HUES6 (cell line): ENCODE results near the gene ACTR1A.
"Not testable (repeated sequence)": the region's sequence is repeated elsewhere in the genome, so short reads cannot be mapped to it uniquely, and the experiment has no call there.

Experiments used
- H3K27ac ChIP-seq: 2 replicates; pipeline ENCODE4 v1.7.0; 2013; ENCODE audit warnings: low read depth, mild to moderate bottlenecking, low read length, inconsistent platforms
- H3K27me3 ChIP-seq: 2 replicates; pipeline ENCODE4 v1.6.1; 2013; ENCODE audit warnings: low read length; ENCODE audit not compliant: control insufficient read depth, insufficient read depth
- H3K36me3 ChIP-seq: 2 replicates; pipeline ENCODE4 v1.6.1; 2013; ENCODE audit warnings: low read length; ENCODE audit not compliant: control insufficient read depth, insufficient read depth
- H3K4me1 ChIP-seq: 2 replicates; pipeline ENCODE4 v1.6.1; 2013; ENCODE audit warnings: low read length; ENCODE audit not compliant: control insufficient read depth, insufficient read depth
- H3K4me3 ChIP-seq: 2 replicates; pipeline ENCODE4 v1.5.1; 2013; ENCODE audit warnings: low read depth, low read length
- H3K9ac ChIP-seq: one replicate; pipeline ENCODE4 v1.6.1; 2013; ENCODE audit warnings: mild to moderate bottlenecking, low read length
- H3K9me3 ChIP-seq: 2 replicates; pipeline ENCODE4 v1.6.1; 2013; ENCODE audit warnings: low read depth, low read length; ENCODE audit not compliant: control insufficient read depth, insufficient read depth

ACTR1A gene

GRCh38 chr10:102462512-102463054 is 39.9 kb downstream of the ACTR1A start:
- Histone ChIP-seq H3K9me3 (no peaks in the 10 kb centered on the region), H3K36me3 (no peaks in the 10 kb centered on the region), H3K27ac (no peak overlapping the region), H3K9ac (no peak overlapping the region), H3K4me3 (peak overlapping the region; percentile 73), H3K4me1 (peaks cover 30% of the 10 kb centered on the region), H3K27me3 (peaks cover 6% of the 10 kb centered on the region; the same call in 1 of the 2 replicates)

GRCh38 chr10:102461187-102462054 is 41.1 kb downstream of the ACTR1A start:
- H3K4me1 ChIP-seq: peaks cover 33% of the 10 kb centered on the region
- peak overlapping the region; percentile 11; the same call in 1 of the 2 replicates for H3K27ac ChIP-seq
- H3K36me3 ChIP-seq: peaks cover 3% of the 10 kb centered on the region; the same call in 1 of the 2 replicates
- H3K9ac ChIP-seq: peak overlapping the region; percentile 54
- H3K9me3 ChIP-seq: no peaks in the 10 kb centered on the region
- peak overlapping the region; percentile 73 for H3K4me3 ChIP-seq
- H3K27me3 ChIP-seq: peaks cover 6% of the 10 kb centered on the region; the same call in 1 of the 2 replicates

- Histone ChIP-seq H3K4me1 (peaks cover 39% of the 10 kb centered on the region), H3K9ac (peak overlapping the region; percentile 23), H3K27me3 (peaks cover 6% of the 10 kb centered on the region; the same call in 1 of the 2 replicates), H3K4me3 (peak overlapping the region; percentile 73), H3K9me3 (no peaks in the 10 kb centered on the region), H3K36me3 (peaks cover 7% of the 10 kb centered on the region; the same call in 1 of the 2 replicates), H3K27ac (peak overlapping the region; percentile 11; the same call in 1 of the 2 replicates)
Observed at GRCh38 chr10:102460836-102461186, 41.7 kb downstream of the ACTR1A start.

GRCh38 chr10:102458656-102459055 is 43.9 kb downstream of the ACTR1A start:
- peaks cover 10% of the 10 kb centered on the region; the same call in 1 of the 2 replicates for H3K36me3 ChIP-seq
- H3K4me3 ChIP-seq: no peak overlapping the region
- H3K4me1 ChIP-seq: peaks cover 54% of the 10 kb centered on the region
- no peak overlapping the region for H3K9ac ChIP-seq
- peaks cover 6% of the 10 kb centered on the region; the same call in 1 of the 2 replicates for H3K27me3 ChIP-seq
- no peaks in the 10 kb centered on the region for H3K9me3 ChIP-seq
- H3K27ac ChIP-seq: no peak overlapping the region

- Histone ChIP-seq H3K4me1 (peaks cover 57% of the 10 kb centered on the region), H3K27ac (no peak overlapping the region), H3K36me3 (peaks cover 13% of the 10 kb centered on the region), H3K27me3 (peaks cover 6% of the 10 kb centered on the region; the same call in 1 of the 2 replicates), H3K9me3 (no peaks in the 10 kb centered on the region), H3K4me3 (no peak overlapping the region), H3K9ac (no peak overlapping the region)
Observed at GRCh38 chr10:102457591-102458150, 44.8 kb downstream of the ACTR1A start.

GRCh38 chr10:102455893-102456471 is 46.5 kb downstream of the ACTR1A start:
- H3K4me3 ChIP-seq: no peak overlapping the region
- peaks cover 51% of the 10 kb centered on the region for H3K4me1 ChIP-seq
- H3K9me3 ChIP-seq: no peaks in the 10 kb centered on the region
- H3K36me3 ChIP-seq: peaks cover 15% of the 10 kb centered on the region
- H3K27ac ChIP-seq: peak overlapping the region; percentile 47
- peak overlapping the region; percentile 72 for H3K9ac ChIP-seq
- peaks cover 4% of the 10 kb centered on the region; the same call in 1 of the 2 replicates for H3K27me3 ChIP-seq

- peak overlapping the region; percentile 79 for H3K9ac ChIP-seq
- H3K36me3 ChIP-seq: peaks cover 15% of the 10 kb centered on the region
- H3K9me3 ChIP-seq, H3K27me3 ChIP-seq: not testable (repeated sequence)
- H3K4me3 ChIP-seq: peak overlapping the region; percentile 34
- peaks cover 46% of the 10 kb centered on the region for H3K4me1 ChIP-seq
- peak overlapping the region; percentile 58 for H3K27ac ChIP-seq
Observed at GRCh38 chr10:102454662-102455487, 47.6 kb downstream of the ACTR1A start.

- Histone ChIP-seq H3K27me3 (peaks cover 6% of the 10 kb centered on the region; the same call in 1 of the 2 replicates), H3K4me1 (peaks cover 52% of the 10 kb centered on the region), H3K27ac (no peak overlapping the region), H3K9me3 (no peaks in the 10 kb centered on the region), H3K36me3 (peaks cover 15% of the 10 kb centered on the region), H3K4me3 (no peak overlapping the region), H3K9ac (peak overlapping the region; percentile 79)
Observed at GRCh38 chr10:102453502-102453901, 49.0 kb downstream of the ACTR1A start.

GRCh38 chr10:102452672-102453340 is 49.7 kb downstream of the ACTR1A start:
- H3K36me3 ChIP-seq: peaks cover 15% of the 10 kb centered on the region
- peaks cover 52% of the 10 kb centered on the region for H3K4me1 ChIP-seq
- H3K9ac ChIP-seq: no peak overlapping the region
- no peaks in the 10 kb centered on the region for H3K9me3 ChIP-seq
- no peak overlapping the region for H3K27ac ChIP-seq
- peaks cover 6% of the 10 kb centered on the region; the same call in 1 of the 2 replicates for H3K27me3 ChIP-seq
- H3K4me3 ChIP-seq: no peak overlapping the region
